ENCODE results near the gene SF3A2. TPM values are rescaled to one million over a fixed set of nuclear protein-coding genes. Genes with fewer than 3 reads are reported as not detected.

The SF3A2 gene
- total RNA-seq, 1 donor from 2014 or later = 141 TPM

DNA sequence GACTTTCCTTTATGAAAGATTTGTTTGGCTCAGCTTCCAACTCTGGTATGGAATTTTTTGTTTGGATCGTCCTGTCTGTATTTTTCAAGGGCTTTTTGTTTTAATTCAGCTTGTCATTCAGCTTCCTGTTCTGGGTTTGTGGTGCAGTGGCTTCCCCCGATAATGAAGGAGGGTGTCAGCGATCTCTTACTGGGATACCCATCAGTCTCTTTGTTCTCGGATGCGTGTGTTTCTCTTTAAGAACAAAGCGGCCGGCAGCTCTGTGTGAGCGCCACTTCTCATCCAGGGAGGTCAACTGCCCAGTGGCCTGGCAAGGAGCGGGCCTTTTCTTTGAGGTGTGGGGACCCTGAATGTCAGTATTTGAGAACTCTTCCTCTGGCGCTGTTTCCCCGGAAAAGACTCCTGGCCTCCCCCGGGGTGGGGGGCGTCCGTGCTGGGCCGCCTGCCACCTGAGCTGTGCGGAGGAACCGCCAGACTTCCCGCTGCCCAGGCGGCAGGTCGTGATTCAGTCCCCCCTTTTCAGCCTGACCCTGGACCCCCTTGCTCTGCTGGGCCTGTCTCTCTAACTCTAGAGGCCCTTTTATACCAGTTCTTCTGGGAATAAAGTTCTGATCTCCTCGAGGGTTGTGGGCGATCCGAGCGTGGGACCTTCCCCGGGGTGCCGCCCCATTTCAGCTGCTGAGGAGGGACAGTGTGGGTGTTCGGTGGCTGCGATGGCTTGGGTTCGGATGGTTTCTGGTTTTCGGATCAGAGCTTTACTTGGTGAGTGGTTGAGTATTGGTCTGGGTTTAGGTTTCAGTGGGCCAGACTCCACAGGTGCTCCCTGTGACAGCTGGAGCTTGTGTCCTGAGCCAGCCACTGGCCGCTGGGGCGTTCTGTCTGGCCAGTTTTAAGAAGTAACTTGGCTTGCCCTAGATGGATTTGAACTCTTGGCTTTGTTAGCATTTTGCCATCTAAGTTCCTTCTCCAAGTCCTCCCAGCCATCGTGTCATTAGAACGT, 3.4 kb downstream of the SF3A2 start:
- intact Hi-C loops (cut with micrococcal nuclease) = loop anchor here (5.0 kb wide), 1 partner anchor 217 kb away; the partner anchor contains the start of gene LMNB2

- intact Hi-C loops (cut with micrococcal nuclease) = no loop called here
Measured at GRCh38 chr19:2240881-2241760, 4.5 kb downstream of the SF3A2 start.

DNA sequence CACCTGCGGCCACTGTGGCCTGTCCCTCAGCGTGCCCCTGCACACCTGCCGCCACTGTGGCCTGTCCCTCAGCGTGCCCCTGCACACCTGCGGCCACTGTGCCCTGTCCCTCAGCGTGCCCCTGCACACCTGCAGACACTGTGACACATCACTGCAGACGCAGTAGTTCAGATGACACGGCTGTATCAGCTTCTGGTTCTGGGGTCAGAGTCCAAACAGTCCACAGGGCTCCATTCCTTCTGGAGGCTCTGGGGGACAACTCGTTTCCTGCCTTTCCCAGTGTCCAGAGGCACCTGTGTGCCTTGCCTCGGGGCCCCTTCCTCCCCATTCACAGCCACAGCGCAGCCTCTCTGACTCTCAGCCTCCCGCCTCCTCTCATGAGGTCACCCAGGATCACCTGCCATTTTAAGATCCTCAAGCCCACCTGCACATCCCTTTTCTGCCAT, 5.5 kb downstream of the SF3A2 start:
- intact Hi-C loops (cut with micrococcal nuclease) = no loop called here

DNA sequence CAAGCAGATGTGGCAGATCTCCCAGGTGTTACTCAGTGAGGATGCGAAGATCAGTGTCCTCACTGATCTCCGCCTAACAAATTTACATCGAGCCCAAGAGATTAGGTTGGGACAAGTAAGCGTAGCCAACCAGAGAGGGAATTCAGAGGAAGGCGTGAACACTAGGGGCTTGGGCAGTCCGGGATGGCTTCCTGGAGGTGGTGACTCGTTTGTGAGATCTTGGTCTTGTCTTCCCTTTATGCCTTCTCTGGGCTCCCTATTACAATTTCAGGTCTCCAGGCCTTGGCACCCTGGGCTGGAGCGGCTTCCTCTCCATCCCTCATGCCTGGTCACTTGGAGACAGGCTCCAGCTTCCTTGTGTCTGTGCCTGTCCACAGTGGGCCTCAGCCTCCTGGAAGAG, 6.2 kb downstream of the SF3A2 start:
- intact Hi-C loops (cut with micrococcal nuclease) = no loop called here

GRCh38 chr19:2243274-2244124, 6.9 kb downstream of the SF3A2 start:
- intact Hi-C loops (cut with micrococcal nuclease) = no loop called here

- intact Hi-C loops (cut with micrococcal nuclease) = no loop called here
Measured at GRCh38 chr19:2244125-2244411, 7.4 kb downstream of the SF3A2 start.

DNA sequence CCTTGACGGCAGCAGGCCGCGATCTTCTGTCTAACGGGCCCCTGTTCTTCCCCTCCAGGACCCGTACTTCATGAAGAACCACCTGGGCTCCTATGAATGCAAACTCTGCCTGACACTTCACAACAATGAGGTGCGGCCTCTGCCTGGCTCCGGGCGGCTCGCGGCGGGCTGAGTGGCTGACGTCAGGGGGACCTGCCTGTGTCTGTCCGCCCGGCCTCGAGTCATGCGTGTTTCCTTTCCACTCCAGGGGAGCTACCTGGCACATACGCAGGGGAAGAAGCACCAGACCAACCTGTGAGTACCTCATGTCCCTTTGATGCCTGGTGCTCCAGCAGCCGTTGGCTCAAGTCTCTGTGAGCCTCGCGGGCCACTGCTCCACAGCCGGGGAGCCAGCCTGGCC, 7.9 kb downstream of the SF3A2 start:
- intact Hi-C loops (cut with micrococcal nuclease) = no loop called here

DNA sequence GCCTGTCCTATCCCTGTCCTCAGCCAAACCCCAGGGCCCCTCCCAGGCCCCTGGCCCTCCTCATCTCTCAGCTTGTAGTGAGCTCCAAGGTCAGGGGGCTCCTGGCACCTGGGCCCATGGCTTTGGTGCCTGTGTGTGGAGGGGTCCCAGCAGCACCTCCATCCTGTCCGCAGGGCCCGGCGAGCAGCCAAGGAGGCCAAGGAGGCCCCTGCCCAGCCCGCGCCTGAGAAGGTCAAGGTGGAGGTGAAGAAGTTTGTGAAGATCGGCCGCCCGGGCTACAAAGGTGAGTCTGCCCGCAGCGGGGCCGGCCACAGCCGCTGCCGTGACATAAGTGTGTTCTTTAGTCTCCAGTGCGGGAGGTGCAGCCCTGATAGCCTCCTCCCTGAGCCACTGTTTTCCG, 8.6 kb downstream of the SF3A2 start:
- intact Hi-C loops (cut with micrococcal nuclease) = no loop called here

- intact Hi-C loops (cut with micrococcal nuclease) = no loop called here
Measured at GRCh38 chr19:2246014-2246620, 9.5 kb downstream of the SF3A2 start.

DNA sequence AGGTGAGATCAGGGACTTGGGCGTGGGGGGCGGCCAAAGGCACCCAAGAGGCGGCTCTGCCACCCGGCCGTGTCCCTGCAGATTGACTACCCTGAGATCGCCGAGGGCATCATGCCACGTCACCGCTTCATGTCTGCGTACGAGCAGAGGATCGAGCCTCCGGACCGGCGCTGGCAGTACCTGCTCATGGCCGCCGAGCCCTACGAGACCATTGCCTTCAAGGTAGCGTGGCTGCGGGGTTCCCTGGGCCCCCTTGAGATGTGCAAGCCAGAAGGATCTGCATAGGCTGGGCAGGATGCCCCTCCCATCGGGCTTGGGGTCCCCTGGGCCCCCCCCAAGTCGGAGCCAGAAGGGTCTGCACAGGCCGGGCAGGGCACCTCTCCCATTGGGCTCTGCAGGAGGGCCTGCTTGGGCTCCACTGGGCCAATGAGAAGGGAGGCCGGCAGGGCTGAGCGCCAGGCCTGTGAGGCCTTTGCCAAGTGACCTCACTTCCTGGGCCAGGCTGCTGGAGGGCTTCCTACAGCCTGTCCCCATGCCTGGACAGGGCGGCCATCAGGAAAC, 10.3 kb downstream of the SF3A2 start:
- intact Hi-C loops (cut with micrococcal nuclease) = no loop called here

DNA sequence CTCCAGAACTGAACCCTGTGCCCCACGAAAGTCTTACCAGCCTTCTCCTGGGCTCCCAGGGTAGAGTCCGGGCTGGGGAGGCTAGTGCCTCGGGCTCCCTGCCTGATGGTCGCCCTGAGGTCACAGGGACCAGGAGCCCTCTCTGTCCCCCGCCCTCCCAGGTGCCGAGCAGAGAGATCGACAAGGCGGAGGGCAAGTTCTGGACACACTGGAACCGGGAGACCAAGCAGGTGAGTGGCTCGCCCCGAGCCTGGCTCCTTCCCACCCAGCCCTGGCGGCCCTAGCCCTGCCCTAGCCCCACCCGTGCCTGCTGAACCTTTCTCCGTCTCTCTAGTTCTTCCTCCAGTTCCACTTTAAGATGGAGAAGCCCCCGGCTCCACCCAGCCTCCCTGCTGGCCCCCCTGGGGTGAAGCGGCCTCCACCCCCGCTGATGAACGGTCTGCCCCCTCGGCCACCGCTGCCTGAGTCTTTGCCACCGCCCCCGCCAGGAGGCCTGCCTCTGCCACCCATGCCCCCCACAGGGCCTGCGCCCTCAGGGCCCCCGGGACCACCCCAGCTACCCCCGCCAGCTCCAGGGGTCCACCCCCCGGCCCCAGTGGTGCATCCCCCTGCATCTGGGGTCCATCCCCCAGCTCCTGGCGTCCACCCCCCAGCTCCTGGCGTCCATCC, 10.9 kb downstream of the SF3A2 start:
- intact Hi-C loops (cut with micrococcal nuclease) = no loop called here

GRCh38 chr19:2248136-2249009, 11.7 kb downstream of the SF3A2 start:
- intact Hi-C loops (cut with micrococcal nuclease) = no loop called here

- intact Hi-C loops (cut with micrococcal nuclease) = no loop called here
Measured at GRCh38 chr19:2249010-2249866, 12.6 kb downstream of the SF3A2 start, which contains the start of gene AMH. TSS of gene AMH (plus strand) at chr19:2249323. CDS start at chr19:2249333, 10 bp downstream.

- intact Hi-C loops (cut with micrococcal nuclease) = no loop called here
Measured at GRCh38 chr19:2249880-2250765, 13.5 kb downstream of the SF3A2 start.

GRCh38 chr19:2250766-2251105, 14.1 kb downstream of the SF3A2 start:
- intact Hi-C loops (cut with micrococcal nuclease) = no loop called here

GRCh38 chr19:2251106-2252054, 14.8 kb downstream of the SF3A2 start:
- intact Hi-C loops (cut with micrococcal nuclease) = no loop called here

All from T-helper 1 cell treated with Interleukin-12 subunit alpha and Interleukin-12 subunit beta and Interleukin-4 antibody, amounts not matched to agents 30 ng/mL and 1 ng/mL, for 36 hours (primary cell).